Coronary artery (tissue), 2 donors: Measurements from ENCODE around the gene RPH3AL.
"Not testable (repeated sequence)": the region's sequence is repeated elsewhere in the genome, so short reads cannot be mapped to it uniquely, and the experiment has no call there.

Experiments
- DNase-seq: peaks from one replicate; pipeline ENCODE4 v3.0.0-alpha.2; 2017; ENCODE audit warnings: low spot score
- H3K27ac ChIP-seq, 2 donors: fragments of 200-600 bp; sonication (generic); one replicate each; pipeline ENCODE4 v1.5.1; 2016 to 2019
- H3K4me3 ChIP-seq: fragments of 200-600 bp; sonication (generic); 2 replicates; pipeline ENCODE4 v1.5.1; 2016; ENCODE audit warnings: mild to moderate bottlenecking, moderate library complexity
- CTCF ChIP-seq: fragments of 200-600 bp; sonication (generic); IDR thresholded peaks from one replicate; pipeline ENCODE4 v1.5.1; 2019; ENCODE audit warnings: antibody characterized with exemption

Gene RPH3AL

GRCh38 chr17:379531-380465 lies 27.2 kb upstream of the RPH3AL start:
- TF ChIP-seq CTCF, result no peak
- no peak for DNase-seq
- Histone ChIP-seq H3K4me3 (no peak overlapping the region), H3K27ac (no peak overlapping the region)

- no peak for TF ChIP-seq CTCF
- no peak overlapping the region for H3K27ac ChIP-seq
- no peak overlapping the region for H3K4me3 ChIP-seq
- no peak for DNase-seq
These were observed 25.5 kb upstream of the RPH3AL start for GRCh38 chr17:378068-378467.

- no peak for DNase-seq
- TF ChIP-seq CTCF, result no peak
- no peak overlapping the region for H3K4me3 ChIP-seq
- no peak overlapping the region for H3K27ac ChIP-seq
These were observed 24.6 kb upstream of the RPH3AL start for GRCh38 chr17:376936-377863.

- no peak for TF ChIP-seq CTCF
- DNase-seq, result no peak
- no peak overlapping the region for H3K27ac ChIP-seq
- no peak overlapping the region for H3K4me3 ChIP-seq
These were observed 21.1 kb upstream of the RPH3AL start for GRCh38 chr17:373613-374230.

- H3K27ac ChIP-seq, result no peak overlapping the region
- no peak overlapping the region for H3K4me3 ChIP-seq
- DNase-seq, result no peak
- TF ChIP-seq CTCF, result no peak
These were observed 19.8 kb upstream of the RPH3AL start for GRCh38 chr17:372157-373152.

- no peak overlapping the region for H3K27ac ChIP-seq
- TF ChIP-seq CTCF, result no peak
These were observed 19.0 kb upstream of the RPH3AL start for GRCh38 chr17:371583-371982.

GRCh38 chr17:367656-368055 lies 15.0 kb upstream of the RPH3AL start:
- H3K4me3 ChIP-seq, H3K27ac ChIP-seq, DNase-seq: not testable (repeated sequence)

More at GRCh38 chr17:371583-371982, 19.0 kb upstream of the RPH3AL start:
- H3K4me3 ChIP-seq, result no peak overlapping the region
- DNase-seq, result no peak

- H3K27ac ChIP-seq, H3K4me3 ChIP-seq, DNase-seq: not testable (repeated sequence)
These were observed 14.3 kb upstream of the RPH3AL start for GRCh38 chr17:366657-367615.
